Measurements from ENCODE around the gene SLC6A19. TPM values are rescaled to one million over a fixed set of nuclear protein-coding genes. Genes with fewer than 3 reads are reported as not detected.

Gene SLC6A19
- total RNA-seq, 6 experiments from 2014 or later, result not detected

GRCh38 chr5:1185629-1186350 is 15.6 kb upstream of the SLC6A19 start:
- Mint-ChIP-seq H3K27me3 (ENCODE audit: insufficient read depth) (peaks cover 19% of the 10 kb centered on the region), H3K4me3 (no peak overlapping the region), H3K9me3 (no peaks in the 10 kb centered on the region), H3K27ac (no peak overlapping the region), H3K4me1 (ENCODE audit: low read depth) (no peaks in the 10 kb centered on the region), H3K36me3 (ENCODE audit: low read depth) (no peaks in the 10 kb centered on the region)
- no peak for TF ChIP-seq CTCF (IDR thresholded peaks at IDR 0.05)
- DNase-seq, result no peak

GRCh38 chr5:1186351-1187233 is 14.8 kb upstream of the SLC6A19 start:
- H3K27me3 Mint-ChIP-seq (ENCODE audit: insufficient read depth), result peaks cover 22% of the 10 kb centered on the region
- no peak for TF ChIP-seq CTCF (IDR thresholded peaks at IDR 0.05)
- no peaks in the 10 kb centered on the region for H3K4me1 Mint-ChIP-seq (ENCODE audit: low read depth)

GRCh38 chr5:1187234-1187949 is 14.0 kb upstream of the SLC6A19 start:
- TF ChIP-seq CTCF (IDR thresholded peaks at IDR 0.05), result no peak
- H3K4me1 Mint-ChIP-seq (ENCODE audit: low read depth), result no peaks in the 10 kb centered on the region
- no peaks in the 10 kb centered on the region for H3K36me3 Mint-ChIP-seq (ENCODE audit: low read depth)
- no peak overlapping the region for H3K4me3 Mint-ChIP-seq
- H3K27me3 Mint-ChIP-seq (ENCODE audit: insufficient read depth), result peaks cover 22% of the 10 kb centered on the region
- DNase-seq, result no peak
- no peak overlapping the region for H3K27ac Mint-ChIP-seq
- H3K9me3 Mint-ChIP-seq, result no peaks in the 10 kb centered on the region

More at GRCh38 chr5:1186351-1187233, 14.8 kb upstream of the SLC6A19 start:
- Mint-ChIP-seq H3K9me3 (no peaks in the 10 kb centered on the region), H3K27ac (no peak overlapping the region), H3K36me3 (ENCODE audit: low read depth) (no peaks in the 10 kb centered on the region), H3K4me3 (no peak overlapping the region)
- no peak for DNase-seq

- H3K27me3 Mint-ChIP-seq (ENCODE audit: insufficient read depth), result peaks cover 22% of the 10 kb centered on the region
- H3K36me3 Mint-ChIP-seq (ENCODE audit: low read depth), result no peaks in the 10 kb centered on the region
- H3K4me1 Mint-ChIP-seq (ENCODE audit: low read depth), result no peaks in the 10 kb centered on the region
- no peak for DNase-seq
- no peaks in the 10 kb centered on the region for H3K9me3 Mint-ChIP-seq
- H3K27ac Mint-ChIP-seq, result no peak overlapping the region
- H3K4me3 Mint-ChIP-seq, result no peak overlapping the region
- TF ChIP-seq CTCF (IDR thresholded peaks at IDR 0.05), result no peak
Observed at GRCh38 chr5:1187950-1188334, 13.5 kb upstream of the SLC6A19 start.

GRCh38 chr5:1188464-1188863 is 12.9 kb upstream of the SLC6A19 start:
- no peak for TF ChIP-seq CTCF (IDR thresholded peaks at IDR 0.05)
- peaks cover 18% of the 10 kb centered on the region for H3K27me3 Mint-ChIP-seq (ENCODE audit: insufficient read depth)
- no peak overlapping the region for H3K4me3 Mint-ChIP-seq
- no peaks in the 10 kb centered on the region for H3K4me1 Mint-ChIP-seq (ENCODE audit: low read depth)
- no peaks in the 10 kb centered on the region for H3K9me3 Mint-ChIP-seq
- no peaks in the 10 kb centered on the region for H3K36me3 Mint-ChIP-seq (ENCODE audit: low read depth)
- no peak overlapping the region for H3K27ac Mint-ChIP-seq
- no peak for DNase-seq
